Naive thymus-derived CD4-positive, alpha-beta T cell (primary cell): Measurements from ENCODE around the gene ATE1. TPM values are rescaled to one million over a fixed set of nuclear protein-coding genes. Genes with fewer than 3 reads are reported as not detected.

ENCODE experiments used
- ATAC-seq: fragments of 150-1000 bp; cut with Tn5 transposase; 2 replicates; pipeline ENCODE4 v1.10.0; 2021; ENCODE audit warnings: mild to moderate bottlenecking, moderate library complexity
- CTCF ChIA-PET: fragments of 350-600 bp; sonication (Branson Sonifier 250); formaldehyde crosslinking; loops from one replicate; lab custom pipeline; 2021; ENCODE audit warnings: antibody characterized with exemption; lab: Charles Lee
- POLR2A ChIA-PET: fragments of 350-600 bp; sonication (Branson Sonifier 250); formaldehyde crosslinking; loops from one replicate; lab custom pipeline; 2021; ENCODE audit warnings: antibody characterized with exemption, inconsistent platforms; lab: Charles Lee
- DNase-seq, 9 donors: peaks; one replicate each; pipeline versions ENCODE4 v3.0.0 to v3.0.0-alpha.2; 2020 to 2022; ENCODE audit warnings: mixed read lengths in 1 of 9
- H3K27ac ChIP-seq: one replicate; pipeline ENCODE4 v1.7.0; 2013; ENCODE audit warnings: mild to moderate bottlenecking, low read depth, low read length, moderate library complexity
- H3K27me3 ChIP-seq, 2 donors: one replicate each; pipeline ENCODE4 v1.7.0; 2013; ENCODE audit warnings: low read length in 2 of 2, mild to moderate bottlenecking in 2 of 2, moderate library complexity in 2 of 2; ENCODE audit not compliant: control insufficient read depth in 2 of 2, insufficient read depth in 2 of 2
- H3K36me3 ChIP-seq, 3 experiments: 1 replicate in 2 of 3; 2 replicates in 1 of 3; pipeline ENCODE4 v1.7.0; 2013; ENCODE audit warnings: low read length in 3 of 3, mild to moderate bottlenecking in 3 of 3, moderate library complexity in 1 of 3; ENCODE audit not compliant: insufficient read depth in 3 of 3, control insufficient read depth in 2 of 3
- H3K4me1 ChIP-seq, 2 donors: one replicate each; pipeline ENCODE4 v1.7.0; 2013; ENCODE audit warnings: low read length in 2 of 2, mild to moderate bottlenecking in 2 of 2, moderate library complexity in 1 of 2; ENCODE audit not compliant: control insufficient read depth in 2 of 2, insufficient read depth in 2 of 2
- H3K4me3 ChIP-seq: 2 replicates; pipeline ENCODE4 v1.7.0; 2013; ENCODE audit warnings: mild to moderate bottlenecking, low read length
- H3K9me3 ChIP-seq, 3 experiments: 1 replicate in 2 of 3; 2 replicates in 1 of 3; pipeline ENCODE4 v1.7.0; 2013; ENCODE audit warnings: low read length in 3 of 3; ENCODE audit not compliant: control insufficient read depth in 2 of 3
- H3K27ac Mint-ChIP-seq, 9 donors: one replicate each; pipeline ENCODE4 v1.8.0; 2020 to 2022; ENCODE audit warnings: mixed read lengths in 9 of 9, mild to moderate bottlenecking in 8 of 9, moderate library complexity in 5 of 9, inconsistent platforms in 2 of 9
- H3K27me3 Mint-ChIP-seq, 5 donors: one replicate each; pipeline ENCODE4 v1.8.0; 2021 to 2022; ENCODE audit warnings: mixed read lengths in 5 of 5, mild to moderate bottlenecking in 1 of 5
- H3K36me3 Mint-ChIP-seq, 5 donors: one replicate each; pipeline ENCODE4 v1.8.0; 2020 to 2022; ENCODE audit warnings: mixed read lengths in 5 of 5, mild to moderate bottlenecking in 3 of 5, inconsistent platforms in 1 of 5
- H3K4me1 Mint-ChIP-seq, 7 donors: one replicate each; pipeline ENCODE4 v1.8.0; 2020 to 2022; ENCODE audit warnings: mixed read lengths in 7 of 7, mild to moderate bottlenecking in 3 of 7, inconsistent platforms in 1 of 7
- H3K4me3 Mint-ChIP-seq, 10 donors: one replicate each; pipeline ENCODE4 v1.8.0; 2020 to 2022; ENCODE audit warnings: mild to moderate bottlenecking in 10 of 10, mixed read lengths in 10 of 10, moderate library complexity in 6 of 10, inconsistent platforms in 2 of 10
- H3K9me3 Mint-ChIP-seq, 11 donors: one replicate each; pipeline ENCODE4 v1.8.0; 2020 to 2022; ENCODE audit warnings: mixed read lengths in 11 of 11, mild to moderate bottlenecking in 4 of 11, inconsistent platforms in 1 of 11, moderate library complexity in 1 of 11
- intact Hi-C, 2 donors: fragments of 100-400 bp; cut with micrococcal nuclease; formaldehyde crosslinking; loops; one replicate each; pipeline ENCODE4 v1.15.1; 2023
- polyA plus RNA-seq, 2 donors: library from polyadenylated mRNA; unstranded; fragments of 300-500 nt; fragmentation: Illumina TruSeq; gene quantifications; one replicate each; pipeline ENCODE4 v1.2.3, GENCODE V29; 2021
- total RNA-seq, 6 experiments: library from RNA in 5 of 6; stranded (reverse) in 5 of 6; gene quantifications; 1 replicate in 5 of 6; 2 replicates in 1 of 6; pipeline ENCODE4 v1.2.3 and lab custom pipeline; 2021 to 2026

Gene ATE1
- 10 to 100 TPM; 23.0 to 26.6 (median 26.2) TPM for total RNA-seq
- 10 to 100 TPM; 22.4 to 29.9 TPM for polyA plus RNA-seq
- 50.2 reads per million, percentile 71 among the genes with 10 or more reads in this experiment for total RNA-seq (lab: John Stamatoyannopoulos, UW)

- peak; percentile 74 to 86 (median 80) for DNase-seq
- H3K27me3 ChIP-seq = no peaks in the 10 kb centered on the region
These were observed at the start of gene ATE1 for GRCh38 chr10:121927841-121928527. Gene ATE1 (minus strand): TSS chr10:121928031. CDS start chr10:121927949, 82 bp downstream.

GRCh38 chr10:121976607-121977006, 48.8 kb upstream of the ATE1 start:
- no peaks in the 10 kb centered on the region for H3K9me3 ChIP-seq
- H3K4me3 Mint-ChIP-seq = peak overlapping the region in 9 of 10 donors; percentile 6 to 81 (median 62)
- intact Hi-C loops = loop anchor here (10.0 kb wide), 2 partner anchors 398 to 1008 kb away; partner anchors contain the start of genes PLEKHA1 (in 2 of the 2) and PSTK (in 1 of the 2)

More at GRCh38 chr10:121927841-121928527, at the start of gene ATE1:
- H3K36me3 Mint-ChIP-seq = peaks cover 1 to 3% (median 2%) of the 10 kb centered on the region in 5 donors
- H3K4me3 ChIP-seq = peak within 1 kb of the TSS; percentile 65
- H3K36me3 ChIP-seq = peaks cover 0 to 6% (median 0%) of the 10 kb centered on the region in 3 experiments
- intact Hi-C loops = loop anchor here (1.0 to 5.0 kb wide), 5 partner anchors 47 to 1080 kb away; partner anchors contain the start of genes IKZF5 (in 2 of the 2), NSMCE4A (in 2 of the 2), PLEKHA1 (in 2 of the 2) and WDR11 (in 2 of the 2)
- POLR2A ChIA-PET = interaction anchor here (0.9 to 1.1 kb wide), 2 partner anchors 33 to 46 kb away, joined by 4 to 5 read pairs; no protein-coding TSS in a partner anchor
- H3K27ac ChIP-seq = peak within 1 kb of the TSS; percentile 96
- peak; percentile 98 for ATAC-seq
- no peaks in the 10 kb centered on the region for H3K27me3 Mint-ChIP-seq
- peak within 1 kb of the TSS; percentile 79 to 98 (median 94) for H3K27ac Mint-ChIP-seq
- H3K4me1 ChIP-seq = peaks cover 0 to 13% of the 10 kb centered on the region in 2 donors
- no peaks in the 10 kb centered on the region for H3K9me3 ChIP-seq
- peak within 1 kb of the TSS; percentile 88 to 96 (median 92) for H3K4me3 Mint-ChIP-seq
- peaks cover 15 to 48% (median 39%) of the 10 kb centered on the region in 7 donors for H3K4me1 Mint-ChIP-seq
- CTCF ChIA-PET = interaction anchor here (0.7 to 1.3 kb wide), 2 partner anchors 24 to 47 kb away, joined by 3 read pairs; partner anchors contain the start of gene NSMCE4A
- H3K9me3 Mint-ChIP-seq = no peaks in the 10 kb centered on the region

GRCh38 chr10:121975295-121976086, 47.7 kb upstream of the ATE1 start:
- Mint-ChIP-seq H3K9me3 (no peaks in the 10 kb centered on the region), H3K27ac (peak overlapping the region in 4 of 9 donors; percentile 42 to 60 (median 58)), H3K4me3 (peak overlapping the region; percentile 57 to 81 (median 76)), H3K27me3 (no peaks in the 10 kb centered on the region), H3K4me1 (peaks cover 15 to 34% (median 22%) of the 10 kb centered on the region in 7 donors), H3K36me3 (peaks cover 0 to 18% (median 11%) of the 10 kb centered on the region in 5 donors)
- Histone ChIP-seq H3K27ac (peak overlapping the region; percentile 74), H3K4me3 (peak overlapping the region; percentile 86), H3K36me3 (peaks cover 2 to 5% (median 3%) of the 10 kb centered on the region in 3 experiments), H3K9me3 (no peaks in the 10 kb centered on the region), H3K4me1 (peaks cover 6 to 11% of the 10 kb centered on the region in 2 donors), H3K27me3 (no peaks in the 10 kb centered on the region)
- intact Hi-C loops = loop anchor here (1.0 to 10.0 kb wide), 5 partner anchors 47 to 1125 kb away; partner anchors contain the start of genes ATE1 (in 2 of the 2), PLEKHA1 (in 2 of the 2), ACADSB (in 1 of the 2) and IKZF5 (in 1 of the 2)
- ATAC-seq (peak; percentile 3), DNase-seq (no peak)
- ChIA-PET POLR2A (interaction anchor here (1.8 kb wide), 1 partner anchor 46 kb away, joined by 5 read pairs; no protein-coding TSS in a partner anchor), CTCF (interaction anchor here (1.0 kb wide), 1 partner anchor 48 kb away, joined by 3 read pairs; the partner anchor contains the start of gene ATE1)

More at GRCh38 chr10:121976607-121977006, 48.8 kb upstream of the ATE1 start:
- no peaks in the 10 kb centered on the region for H3K27me3 ChIP-seq
- Mint-ChIP-seq H3K27me3 (no peaks in the 10 kb centered on the region), H3K4me1 (peaks cover 15 to 27% (median 19%) of the 10 kb centered on the region in 7 donors), H3K9me3 (peaks cover 0 to 1% (median 0%) of the 10 kb centered on the region in 11 donors), H3K27ac (no peak overlapping the region), H3K36me3 (peaks cover 0 to 11% (median 10%) of the 10 kb centered on the region in 5 donors)
- DNase-seq (no peak), ATAC-seq (no peak)
- ChIA-PET POLR2A (no interaction called here), CTCF (no interaction called here)
- peaks cover 6 to 11% of the 10 kb centered on the region in 2 donors for H3K4me1 ChIP-seq
- peaks cover 0 to under 1% (median 0%) of the 10 kb centered on the region in 3 experiments for H3K36me3 ChIP-seq
- H3K4me3 ChIP-seq = no peak overlapping the region
- H3K27ac ChIP-seq = no peak overlapping the region

- ChIA-PET POLR2A (interaction anchor here (0.8 to 1.8 kb wide), 2 partner anchors 46 to 47 kb away, joined by 5 read pairs; partner anchors contain the start of gene ATE1), CTCF (interaction anchor here (1.0 kb wide), 1 partner anchor 47 kb away, joined by 3 read pairs; the partner anchor contains the start of gene ATE1)
- H3K4me3 Mint-ChIP-seq = peak within 1 kb of the TSS; percentile 72 to 86 (median 81)
- Histone ChIP-seq H3K9me3 (no peaks in the 10 kb centered on the region), H3K27me3 (no peaks in the 10 kb centered on the region), H3K4me3 (peak within 1 kb of the TSS; percentile 86), H3K36me3 (peaks cover 3 to 12% (median 4%) of the 10 kb centered on the region in 3 experiments), H3K4me1 (peaks cover 6 to 11% of the 10 kb centered on the region in 2 donors), H3K27ac (peak within 1 kb of the TSS; percentile 74)
- peaks cover 15 to 35% (median 22%) of the 10 kb centered on the region in 7 donors for H3K4me1 Mint-ChIP-seq
- intact Hi-C loops = loop anchor here (1.0 to 10.0 kb wide), 6 partner anchors 46 to 1178 kb away; partner anchors contain the start of genes ATE1 (in 2 of the 2), PLEKHA1 (in 2 of the 2), ACADSB (in 1 of the 2) and BUB3 (in 1 of the 2)
- H3K36me3 Mint-ChIP-seq = peaks cover 0 to 19% (median 11%) of the 10 kb centered on the region in 5 donors
- H3K27ac Mint-ChIP-seq = peak within 1 kb of the TSS in 6 of 9 donors; percentile 36 to 77 (median 60)
- no peaks in the 10 kb centered on the region for H3K27me3 Mint-ChIP-seq
- peak; percentile 90 for ATAC-seq
- DNase-seq = peak; percentile 47 to 81 (median 62)
- no peaks in the 10 kb centered on the region for H3K9me3 Mint-ChIP-seq
These were observed 46.9 kb upstream of the ATE1 start, which contains the start of gene NSMCE4A for GRCh38 chr10:121974535-121975294. Gene NSMCE4A (minus strand): TSS chr10:121975217. CDS start chr10:121975165, 52 bp downstream.

- Mint-ChIP-seq H3K27me3 (no peaks in the 10 kb centered on the region), H3K27ac (peak overlapping the region in 5 of 9 donors; percentile 36 to 77 (median 65)), H3K4me3 (peak overlapping the region; percentile 71 to 86 (median 81)), H3K4me1 (peaks cover 15 to 35% (median 22%) of the 10 kb centered on the region in 7 donors), H3K9me3 (no peaks in the 10 kb centered on the region), H3K36me3 (peaks cover 0 to 19% (median 11%) of the 10 kb centered on the region in 5 donors)
- DNase-seq = peak in 1 of 9 donors; percentile 16
- intact Hi-C loops = loop anchor here (2.0 to 10.0 kb wide), 5 partner anchors 401 to 1178 kb away; partner anchors contain the start of genes PLEKHA1 (in 2 of the 2), ACADSB (in 1 of the 2), BUB3 (in 1 of the 2) and IKZF5 (in 1 of the 2)
- Histone ChIP-seq H3K4me1 (peaks cover 6 to 11% of the 10 kb centered on the region in 2 donors), H3K36me3 (peaks cover 3 to 18% (median 4%) of the 10 kb centered on the region in 3 experiments), H3K9me3 (no peaks in the 10 kb centered on the region), H3K27ac (peak overlapping the region; percentile 74), H3K27me3 (no peaks in the 10 kb centered on the region), H3K4me3 (peak overlapping the region; percentile 86)
- ChIA-PET CTCF (no interaction called here), POLR2A (interaction anchor here (0.8 to 1.8 kb wide), 2 partner anchors 45 to 46 kb away, joined by 5 read pairs; partner anchors contain the start of gene ATE1)
- ATAC-seq = peak; percentile 17
These were observed 46.2 kb upstream of the ATE1 start for GRCh38 chr10:121974019-121974534.
